Right renal pelvis (tissue), 4 donors: ENCODE results near the gene GNG10. TPM values are rescaled to one million over a fixed set of nuclear protein-coding genes. Genes with fewer than 3 reads are reported as not detected.
"Not testable (repeated sequence)": the region's sequence is repeated elsewhere in the genome, so short reads cannot be mapped to it uniquely, and the experiment has no call there.

Experiments
- DNase-seq, 4 donors: peaks; one replicate each; pipeline ENCODE4 v3.0.0-alpha.2; 2013; ENCODE audit warnings: low read depth in 4 of 4, low spot score in 3 of 4, missing footprints in 1 of 4
- polyA plus RNA-seq, 4 donors: library from polyadenylated mRNA; unstranded; fragments of 120-200 nt; gene quantifications; one replicate each; pipeline ENCODE4 v1.2.1, GENCODE V29; 2013; ENCODE audit not compliant: insufficient read length in 4 of 4

The GNG10 gene
- polyA plus RNA-seq = 10 to 100 TPM; 56.9 to 72.4 (median 70.1) TPM

GRCh38 chr9:111661150-111661801 lies at the start of gene GNG10:
Gene GNG10 (plus strand): TSS chr9:111661605. CDS start chr9:111661635, 30 bp downstream.
- peak in 3 of 4 donors; percentile 28 to 54 (median 49) for DNase-seq

DNA sequence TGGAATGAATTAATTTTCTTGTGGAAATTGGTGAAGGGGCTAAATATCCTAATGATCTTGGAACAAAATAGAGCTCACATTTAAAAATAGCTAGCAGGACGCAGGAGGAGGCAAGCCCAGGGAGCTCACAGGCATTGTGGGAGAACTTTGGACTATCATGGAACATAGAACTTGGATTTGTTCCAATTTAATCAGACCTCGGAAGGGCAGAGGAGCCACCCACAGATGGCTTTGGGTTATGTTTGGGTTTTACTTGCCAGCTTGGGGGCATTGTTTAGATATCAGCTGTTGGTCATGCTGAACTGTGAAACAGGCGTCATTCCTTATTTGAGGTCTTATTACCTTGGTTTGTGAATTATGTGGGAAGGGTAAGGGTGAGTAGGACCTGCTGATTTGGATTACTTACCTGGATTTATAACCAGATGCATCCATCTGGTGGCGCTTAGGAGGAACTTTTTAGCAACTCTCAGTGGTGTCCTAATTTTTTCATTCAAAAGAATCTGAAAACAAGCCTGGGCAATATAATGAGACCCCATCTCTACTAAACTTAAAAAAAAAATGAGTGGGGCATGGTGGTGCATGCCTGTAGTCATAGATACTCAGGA lies 47.9 kb upstream of the GNG10 start:
- no peak for DNase-seq

DNA sequence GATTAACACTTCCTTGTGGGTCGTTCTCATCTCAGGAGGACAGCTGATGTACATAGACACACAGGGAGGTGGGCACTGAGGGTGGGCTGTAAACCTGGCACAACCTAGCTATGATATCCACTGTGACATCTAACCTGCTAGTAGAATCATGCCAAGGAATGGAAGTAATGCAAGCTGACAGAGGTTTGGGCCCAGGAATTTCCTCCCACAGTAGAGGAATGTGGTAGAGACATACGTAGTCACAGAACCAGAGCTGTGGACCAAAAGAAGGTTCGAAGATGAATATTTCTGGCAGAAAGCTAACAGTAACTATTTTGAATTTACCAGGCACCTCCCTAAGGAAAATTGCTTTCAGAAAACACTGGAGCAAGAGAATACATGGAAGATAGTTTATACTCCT lies 45.5 kb upstream of the GNG10 start:
- DNase-seq = no peak

DNA sequence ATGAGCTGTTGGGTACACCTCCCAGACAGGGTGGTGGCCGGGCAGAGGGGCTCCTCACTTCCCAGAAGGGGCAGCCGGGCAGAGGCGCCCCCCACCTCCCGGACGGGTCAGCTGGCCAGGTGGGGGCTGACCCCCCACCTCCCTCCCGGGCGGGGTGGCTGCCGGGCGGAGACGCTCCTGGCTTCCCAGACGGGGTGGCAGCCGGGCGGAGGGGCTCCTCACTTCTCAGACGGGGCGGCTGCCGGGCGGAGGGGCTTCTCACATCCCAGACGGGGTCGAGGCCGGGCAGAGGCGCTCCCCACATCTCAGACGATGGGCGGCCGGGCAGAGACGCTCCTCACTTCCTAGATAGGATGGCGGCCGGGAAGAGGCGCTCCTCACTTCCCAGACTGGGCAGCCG lies 44.1 kb upstream of the GNG10 start:
- DNase-seq = not testable (repeated sequence)

GRCh38 chr9:111621895-111622480 lies 39.4 kb upstream of the GNG10 start:
- DNase-seq = no peak

GRCh38 chr9:111622626-111623025 lies 38.8 kb upstream of the GNG10 start:
- DNase-seq = no peak

DNA sequence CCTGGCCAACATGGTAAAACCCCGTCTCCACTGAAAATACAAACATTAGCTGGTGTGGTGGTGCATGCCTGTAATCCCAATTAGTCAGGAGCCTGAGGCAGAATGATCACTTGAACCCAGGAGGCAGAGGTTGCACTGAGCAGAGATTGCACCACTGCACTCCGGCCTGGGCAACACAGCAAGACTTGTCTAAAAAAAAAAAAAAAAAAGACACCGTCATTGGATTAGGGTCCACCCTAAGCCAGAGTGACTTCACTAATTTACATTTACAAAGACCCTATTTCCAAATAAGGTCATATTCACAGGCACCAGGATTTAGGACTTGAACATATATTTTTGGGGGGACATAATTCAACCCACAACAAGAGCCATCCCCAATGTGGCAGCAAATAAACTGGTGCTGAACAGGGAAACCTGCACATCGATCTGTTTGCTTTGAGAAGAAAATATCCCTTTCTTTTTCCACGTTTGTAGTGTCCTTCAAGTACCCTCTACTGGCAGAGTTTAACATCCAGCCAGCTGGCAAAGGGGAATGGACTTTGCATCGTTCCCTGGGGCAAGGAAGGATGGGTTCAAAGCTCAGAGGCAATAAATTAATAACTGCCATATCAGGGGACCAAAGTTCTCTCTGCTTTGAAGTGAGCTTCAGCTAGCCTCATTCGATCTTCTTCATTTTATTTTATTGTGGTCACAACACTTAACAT lies 34.0 kb upstream of the GNG10 start:
- no peak for DNase-seq

- no peak for DNase-seq
Measured at GRCh38 chr9:111628411-111628810, 33.0 kb upstream of the GNG10 start.

GRCh38 chr9:111630182-111630963 lies 31.0 kb upstream of the GNG10 start:
- no peak for DNase-seq

- no peak for DNase-seq
Measured at GRCh38 chr9:111630964-111631213, 30.5 kb upstream of the GNG10 start.

DNA sequence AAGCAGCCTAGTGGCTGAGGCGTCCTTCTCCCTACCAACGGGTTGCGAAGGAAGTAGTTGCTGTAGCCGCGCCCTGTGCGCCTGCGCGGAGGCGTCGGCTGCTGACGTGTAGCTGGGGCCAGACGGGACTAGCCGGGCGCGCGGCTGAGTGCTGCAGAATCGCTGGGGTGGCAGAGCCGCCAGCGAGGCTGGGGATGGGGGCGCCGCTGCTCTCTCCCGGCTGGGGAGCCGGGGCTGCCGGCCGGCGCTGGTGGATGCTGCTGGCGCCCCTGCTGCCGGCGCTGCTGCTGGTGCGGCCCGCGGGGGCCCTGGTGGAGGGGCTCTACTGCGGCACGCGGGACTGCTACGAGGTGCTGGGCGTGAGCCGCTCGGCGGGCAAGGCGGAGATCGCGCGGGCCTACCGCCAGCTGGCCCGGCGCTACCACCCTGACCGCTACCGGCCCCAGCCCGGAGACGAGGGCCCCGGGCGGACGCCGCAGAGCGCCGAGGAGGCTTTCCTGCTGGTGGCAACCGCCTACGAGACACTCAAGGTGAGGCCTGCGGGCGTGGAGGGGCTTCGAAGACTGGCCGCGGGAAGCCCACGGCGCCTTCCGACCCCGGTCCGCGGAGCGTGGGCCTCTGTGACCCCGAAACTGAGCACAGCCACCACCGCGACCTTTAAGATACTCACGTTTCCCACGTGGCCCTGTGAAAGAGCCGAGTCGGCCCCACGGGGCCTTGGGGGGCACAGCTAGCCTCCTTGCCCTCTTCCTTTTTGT lies 30.0 kb upstream of the GNG10 start, which contains the start of gene DNAJC25:
Gene DNAJC25 (plus strand): TSS at position 121 of the 758 bp plus-strand sequence. CDS start 74 bp downstream, at position 195.
- DNase-seq = peak; percentile 95 to 96 (median 96)

DNA sequence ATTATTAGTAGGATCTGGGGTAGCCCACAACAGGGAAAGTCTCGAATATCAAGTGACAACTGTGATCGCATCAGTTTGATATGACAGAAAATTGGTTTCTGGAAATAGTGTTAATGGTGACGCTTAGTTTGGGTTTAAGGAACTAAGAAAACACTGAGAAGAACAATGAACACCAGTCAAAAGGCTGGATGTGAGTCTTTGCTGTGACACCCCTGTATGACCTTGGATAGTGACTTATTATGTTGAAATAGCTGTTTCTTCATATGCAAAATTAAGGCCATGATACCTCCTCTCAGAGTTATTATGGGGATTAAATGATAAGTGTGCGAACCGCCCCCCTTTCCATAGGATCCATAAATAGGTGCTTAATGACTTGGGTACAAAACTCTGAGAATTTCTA lies 29.3 kb upstream of the GNG10 start:
- no peak for DNase-seq

DNA sequence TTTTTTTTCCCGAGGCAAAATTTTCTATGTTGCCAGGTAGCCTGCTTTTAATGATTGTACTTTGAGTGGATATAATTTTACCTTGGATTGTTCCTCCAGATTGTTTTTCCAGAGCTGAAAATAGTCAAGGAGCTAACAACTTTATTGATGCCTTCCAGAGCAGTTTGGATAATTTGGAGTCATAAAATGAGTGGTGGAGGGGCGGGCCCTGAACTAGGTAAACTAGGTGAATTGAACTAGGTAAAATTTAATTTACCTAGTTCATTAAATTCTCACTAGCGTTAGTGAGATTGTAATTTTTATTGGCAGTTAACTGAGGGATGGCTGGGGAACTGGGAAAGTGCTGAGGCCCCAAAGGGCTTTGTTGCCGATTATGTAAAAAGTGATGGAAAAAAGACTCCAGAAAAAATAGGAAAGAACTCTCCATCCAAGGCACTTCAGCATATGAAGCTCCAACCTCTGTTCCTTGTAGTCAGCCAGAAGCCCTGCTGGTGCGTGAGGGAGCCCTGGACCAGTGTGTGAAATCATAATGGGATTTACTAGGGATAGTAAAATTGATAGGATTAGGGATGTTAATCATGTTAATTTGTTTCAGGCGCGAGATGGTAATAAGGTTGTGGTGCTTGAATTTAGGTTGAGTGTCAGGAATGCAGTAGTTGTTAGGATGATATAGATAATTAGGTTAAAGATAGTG lies 28.6 kb upstream of the GNG10 start:
- no peak for DNase-seq

DNA sequence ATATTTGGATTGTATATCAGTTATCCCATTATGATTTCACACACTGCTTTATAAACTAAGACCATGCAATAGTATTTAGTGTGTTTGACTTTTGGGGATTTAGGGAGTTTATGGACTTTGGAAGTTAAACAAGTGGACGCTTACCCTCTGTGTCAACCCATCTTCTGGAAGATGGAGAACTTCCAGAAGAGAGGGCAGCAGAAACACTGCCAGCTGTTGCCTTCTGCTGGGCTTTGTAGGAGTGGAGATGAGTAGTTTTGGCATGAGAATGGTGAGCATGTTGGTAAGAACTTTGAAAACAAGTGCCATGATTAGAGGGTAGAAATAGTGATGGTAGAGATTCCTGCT lies 28.0 kb upstream of the GNG10 start:
- DNase-seq = no peak

- DNase-seq = no peak
Measured at GRCh38 chr9:111634860-111635259, 26.5 kb upstream of the GNG10 start.

DNA sequence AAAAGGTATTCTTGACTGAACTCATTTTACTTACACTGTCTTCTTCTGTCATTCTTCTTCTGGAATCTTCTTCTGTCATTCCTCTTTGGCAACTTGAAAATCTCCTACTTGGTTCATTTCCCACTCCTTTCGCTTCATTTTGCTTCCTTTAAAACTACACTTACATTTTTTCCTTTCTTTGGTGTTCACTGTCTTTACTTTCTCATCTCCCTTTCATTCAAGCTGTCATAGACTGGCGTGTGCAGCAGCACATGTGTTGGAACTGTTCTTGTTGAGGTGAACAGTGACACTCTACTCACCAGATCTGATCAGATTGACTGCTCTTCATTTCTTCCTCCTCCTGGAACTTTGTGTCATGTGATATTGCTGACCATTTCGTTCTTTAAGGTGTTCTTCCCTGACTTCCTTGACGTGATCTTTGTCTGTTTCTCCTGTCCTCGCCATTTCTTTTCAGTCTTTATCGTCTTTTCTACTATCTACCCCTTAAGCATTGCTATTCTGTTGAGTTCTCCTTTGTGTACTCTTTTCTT lies 23.9 kb upstream of the GNG10 start:
- no peak for DNase-seq

- DNase-seq = no peak
Measured at GRCh38 chr9:111644195-111644772, 17.1 kb upstream of the GNG10 start.

GRCh38 chr9:111645806-111646205 lies 15.6 kb upstream of the GNG10 start:
- DNase-seq = no peak

DNA sequence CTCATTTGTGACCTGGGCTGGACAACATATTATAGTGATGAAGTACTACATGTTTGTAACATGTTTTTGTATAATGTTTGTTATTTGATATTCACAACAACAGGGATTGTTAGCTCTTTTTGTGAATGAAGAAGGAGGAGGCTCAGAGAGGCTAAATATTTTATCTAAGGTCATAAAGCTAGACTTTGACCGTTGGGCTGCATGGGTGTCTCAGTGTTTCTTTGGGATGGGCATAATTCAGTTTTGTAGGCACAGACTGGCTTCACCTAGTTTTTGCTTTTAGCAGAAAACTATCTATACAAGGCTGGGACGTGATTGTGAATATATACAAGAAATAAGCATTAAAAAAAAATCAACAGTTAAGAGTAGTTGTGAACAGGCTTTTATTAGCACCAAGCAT lies 15.0 kb upstream of the GNG10 start:
- no peak for DNase-seq
